ENCODE measurements around the gene PHF21A. TPM values are rescaled to one million over a fixed set of nuclear protein-coding genes. Genes with fewer than 3 reads are reported as not detected.
A peak's percentile ranks its signal among the peaks of the same experiment; 100 is the strongest.

The PHF21A gene
- total and polyA plus RNA-seq, 4 donors: 3.6 to 8.5 (median 6.2) TPM

GRCh38 chr11:45964911-45965389 lies 156.3 kb downstream of the PHF21A start:
- peak; percentile 54 for DNase-seq (ENCODE audit: low spot score)
- peaks cover 0 to 17% (median 10%) of the 10 kb centered on the region in 4 donors for H3K4me1 ChIP-seq (ENCODE audit: control insufficient read depth in 4 of 4, insufficient read depth in 4 of 4, low read length in 3 of 4)
- TF ChIP-seq RAD21 (IDR thresholded peaks at IDR 0.05) (peak; percentile 89 to 96), YY1 (IDR thresholded peaks at IDR 0.05) (peak; percentile 78), CTCF (IDR thresholded peaks at IDR 0.05; ENCODE audit: low read depth, low read length, missing input control) (peak; percentile 87), RXRA (IDR thresholded peaks at IDR 0.05) (peak in 1 of 2 donors; percentile 24), HNF4G (IDR thresholded peaks at IDR 0.05) (no peak)
- no peaks in the 10 kb centered on the region for H3K27me3 ChIP-seq (ENCODE audit: control insufficient read depth in 4 of 4, insufficient read depth in 4 of 4, low read length in 3 of 4)
- no peak overlapping the region for H3K9ac ChIP-seq (ENCODE audit: low read depth in 1 of 2, low read length in 2 of 2)
- no peak overlapping the region for H3K27ac ChIP-seq (ENCODE audit: low read depth in 1 of 2, low read length in 2 of 2)
- 26% methylated on average over 9 of the region's 9 CpGs for WGBS
- no peak overlapping the region for H3K4me3 ChIP-seq (ENCODE audit: low read depth in 1 of 3, low read length in 3 of 3)
- H3K9me3 ChIP-seq (ENCODE audit: control insufficient read depth in 4 of 4, low read length in 3 of 4): no peaks in the 10 kb centered on the region
- H3K36me3 ChIP-seq (ENCODE audit: control insufficient read depth in 4 of 4, insufficient read depth in 3 of 4, low read depth in 1 of 4, low read length in 3 of 4): peaks cover 0 to 18% (median 11%) of the 10 kb centered on the region in 4 donors

GRCh38 chr11:45961751-45962240 lies 159.5 kb downstream of the PHF21A start:
- Histone ChIP-seq H3K9me3 (ENCODE audit: control insufficient read depth in 4 of 4, low read length in 3 of 4) (no peaks in the 10 kb centered on the region), H3K27me3 (ENCODE audit: control insufficient read depth in 4 of 4, insufficient read depth in 4 of 4, low read length in 3 of 4) (no peaks in the 10 kb centered on the region), H3K4me1 (ENCODE audit: control insufficient read depth in 4 of 4, insufficient read depth in 4 of 4, low read length in 3 of 4) (peaks cover 0 to 17% (median 10%) of the 10 kb centered on the region in 4 donors), H3K9ac (ENCODE audit: low read depth in 1 of 2, low read length in 2 of 2) (no peak overlapping the region), H3K36me3 (ENCODE audit: control insufficient read depth in 4 of 4, insufficient read depth in 3 of 4, low read depth in 1 of 4, low read length in 3 of 4) (peaks cover 0 to 6% (median 2%) of the 10 kb centered on the region in 4 donors), H3K4me3 (ENCODE audit: low read depth in 1 of 3, low read length in 3 of 3) (no peak overlapping the region), H3K27ac (ENCODE audit: low read depth in 1 of 2, low read length in 2 of 2) (no peak overlapping the region)
- DNase-seq (ENCODE audit: low spot score): no peak
- no peak for TF ChIP-seq RAD21 (IDR thresholded peaks at IDR 0.05)
- TF ChIP-seq, protein P1, sequence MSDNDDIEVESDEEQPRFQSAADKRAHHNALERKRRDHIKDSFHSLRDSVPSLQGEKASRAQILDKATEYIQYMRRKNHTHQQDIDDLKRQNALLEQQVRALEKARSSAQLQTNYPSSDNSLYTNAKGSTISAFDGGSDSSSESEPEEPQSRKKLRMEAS (IDR thresholded peaks at IDR 0.05): no peak
- TF ChIP-seq RXRA (IDR thresholded peaks at IDR 0.05): no peak
- TF ChIP-seq FOXA2 (IDR thresholded peaks at IDR 0.05): no peak
- no peak for TF ChIP-seq GABPA (IDR thresholded peaks at IDR 0.05 in 1 of 2, conservative IDR thresholded peaks at IDR 0.05 in 1 of 2)
- TF ChIP-seq NR2F2 (IDR thresholded peaks at IDR 0.05): no peak
- TF ChIP-seq FOXA1 (IDR thresholded peaks at IDR 0.05): no peak
- TF ChIP-seq, protein P2, sequence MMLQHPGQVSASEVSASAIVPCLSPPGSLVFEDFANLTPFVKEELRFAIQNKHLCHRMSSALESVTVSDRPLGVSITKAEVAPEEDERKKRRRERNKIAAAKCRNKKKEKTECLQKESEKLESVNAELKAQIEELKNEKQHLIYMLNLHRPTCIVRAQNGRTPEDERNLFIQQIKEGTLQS (IDR thresholded peaks at IDR 0.05): no peak
- 88% methylated on average over 7 of the region's 7 CpGs for WGBS

DNA sequence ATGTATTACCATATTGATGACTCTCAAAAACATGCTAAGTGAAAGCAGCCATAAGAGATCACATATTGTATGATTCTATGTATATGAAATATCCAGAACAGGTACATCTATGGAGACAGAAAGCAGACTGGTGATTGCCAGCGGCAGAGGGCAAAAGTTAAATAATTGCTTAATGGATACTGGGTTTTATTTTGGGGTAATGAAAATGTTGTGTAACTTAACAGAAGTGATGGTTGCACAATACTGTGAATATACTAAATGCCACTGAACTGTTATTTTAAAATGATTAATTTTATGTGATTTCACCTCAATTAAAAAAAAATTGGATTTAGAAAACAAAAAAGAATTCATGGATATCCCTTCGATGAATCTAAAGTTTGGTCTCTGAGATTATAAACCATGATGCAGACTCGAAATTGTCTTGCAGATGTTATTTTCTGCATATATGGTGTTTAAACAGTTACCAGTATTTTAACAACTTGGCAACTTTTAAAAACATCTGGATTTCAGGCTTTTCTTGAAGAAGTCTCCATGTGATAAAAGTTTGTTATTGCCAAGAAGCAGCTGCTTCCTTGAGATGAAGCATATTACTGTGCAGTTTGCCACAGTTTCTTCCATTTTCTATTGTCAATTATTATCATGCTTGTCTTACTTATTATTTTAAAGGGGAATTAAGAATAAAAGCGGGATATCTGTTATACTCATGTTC lies 160.7 kb downstream of the PHF21A start:
- H3K27ac ChIP-seq (ENCODE audit: low read depth in 1 of 2, low read length in 2 of 2): no peak overlapping the region
- DNase-seq (ENCODE audit: low spot score): no peak
- peak; percentile 66 for TF ChIP-seq YY1 (IDR thresholded peaks at IDR 0.05)
- TF ChIP-seq RXRA (IDR thresholded peaks at IDR 0.05): peak; percentile 50 to 69
- TF ChIP-seq GABPA (IDR thresholded peaks at IDR 0.05 in 1 of 2, conservative IDR thresholded peaks at IDR 0.05 in 1 of 2): peak in 1 of 2 donors; percentile 25
- TF ChIP-seq EGR1 (IDR thresholded peaks at IDR 0.05; ENCODE audit: low read depth in 2 of 2): no peak
- TF ChIP-seq SP1 (IDR thresholded peaks at IDR 0.05): peak; percentile 9
- no peak for TF ChIP-seq HNF4G (IDR thresholded peaks at IDR 0.05)
- no peak for TF ChIP-seq TAF1 (conservative IDR thresholded peaks at IDR 0.05)
- TF ChIP-seq, protein P1 (IDR thresholded peaks at IDR 0.05): peak; percentile 29
- peak; percentile 63 to 70 for TF ChIP-seq HNF4A (conservative IDR thresholded peaks at IDR 0.05)
- TF ChIP-seq, protein P3, sequence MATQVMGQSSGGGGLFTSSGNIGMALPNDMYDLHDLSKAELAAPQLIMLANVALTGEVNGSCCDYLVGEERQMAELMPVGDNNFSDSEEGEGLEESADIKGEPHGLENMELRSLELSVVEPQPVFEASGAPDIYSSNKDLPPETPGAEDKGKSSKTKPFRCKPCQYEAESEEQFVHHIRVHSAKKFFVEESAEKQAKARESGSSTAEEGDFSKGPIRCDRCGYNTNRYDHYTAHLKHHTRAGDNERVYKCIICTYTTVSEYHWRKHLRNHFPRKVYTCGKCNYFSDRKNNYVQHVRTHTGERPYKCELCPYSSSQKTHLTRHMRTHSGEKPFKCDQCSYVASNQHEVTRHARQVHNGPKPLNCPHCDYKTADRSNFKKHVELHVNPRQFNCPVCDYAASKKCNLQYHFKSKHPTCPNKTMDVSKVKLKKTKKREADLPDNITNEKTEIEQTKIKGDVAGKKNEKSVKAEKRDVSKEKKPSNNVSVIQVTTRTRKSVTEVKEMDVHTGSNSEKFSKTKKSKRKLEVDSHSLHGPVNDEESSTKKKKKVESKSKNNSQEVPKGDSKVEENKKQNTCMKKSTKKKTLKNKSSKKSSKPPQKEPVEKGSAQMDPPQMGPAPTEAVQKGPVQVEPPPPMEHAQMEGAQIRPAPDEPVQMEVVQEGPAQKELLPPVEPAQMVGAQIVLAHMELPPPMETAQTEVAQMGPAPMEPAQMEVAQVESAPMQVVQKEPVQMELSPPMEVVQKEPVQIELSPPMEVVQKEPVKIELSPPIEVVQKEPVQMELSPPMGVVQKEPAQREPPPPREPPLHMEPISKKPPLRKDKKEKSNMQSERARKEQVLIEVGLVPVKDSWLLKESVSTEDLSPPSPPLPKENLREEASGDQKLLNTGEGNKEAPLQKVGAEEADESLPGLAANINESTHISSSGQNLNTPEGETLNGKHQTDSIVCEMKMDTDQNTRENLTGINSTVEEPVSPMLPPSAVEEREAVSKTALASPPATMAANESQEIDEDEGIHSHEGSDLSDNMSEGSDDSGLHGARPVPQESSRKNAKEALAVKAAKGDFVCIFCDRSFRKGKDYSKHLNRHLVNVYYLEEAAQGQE (IDR thresholded peaks at IDR 0.05): no peak
- TF ChIP-seq ZBTB33 (IDR thresholded peaks at IDR 0.05): peak; percentile 55
- TF ChIP-seq NR2F2 (IDR thresholded peaks at IDR 0.05): peak; percentile 27
- no peak for TF ChIP-seq FOXA1 (IDR thresholded peaks at IDR 0.05)
- TF ChIP-seq RAD21 (IDR thresholded peaks at IDR 0.05): peak in 1 of 2 donors; percentile 33

More for the DNA sequence above, 160.7 kb downstream of the PHF21A start:
- Histone ChIP-seq H3K9me3 (ENCODE audit: control insufficient read depth in 4 of 4, low read length in 3 of 4) (no peaks in the 10 kb centered on the region), H3K9ac (ENCODE audit: low read depth in 1 of 2, low read length in 2 of 2) (no peak overlapping the region), H3K4me3 (ENCODE audit: low read depth in 1 of 3, low read length in 3 of 3) (no peak overlapping the region), H3K27me3 (ENCODE audit: control insufficient read depth in 4 of 4, insufficient read depth in 4 of 4, low read length in 3 of 4) (no peaks in the 10 kb centered on the region), H3K4me1 (ENCODE audit: control insufficient read depth in 4 of 4, insufficient read depth in 4 of 4, low read length in 3 of 4) (peaks cover 0 to 17% (median 10%) of the 10 kb centered on the region in 4 donors), H3K36me3 (ENCODE audit: control insufficient read depth in 4 of 4, insufficient read depth in 3 of 4, low read depth in 1 of 4, low read length in 3 of 4) (peaks cover 0 to 4% (median 2%) of the 10 kb centered on the region in 4 donors)
- 66% methylated on average over 4 of the region's 4 CpGs for WGBS
